GM18909 (cell line): Measurements from ENCODE around the gene UFD1.

ENCODE experiments used
- ATAC-seq: cut with Tn5 transposase; IDR thresholded peaks from one replicate; pipeline ENCODE4 v1.9.1; 2021; ENCODE audit warnings: mild to moderate bottlenecking; ENCODE audit not compliant: unreplicated experiment, poor library complexity

Gene UFD1

DNA sequence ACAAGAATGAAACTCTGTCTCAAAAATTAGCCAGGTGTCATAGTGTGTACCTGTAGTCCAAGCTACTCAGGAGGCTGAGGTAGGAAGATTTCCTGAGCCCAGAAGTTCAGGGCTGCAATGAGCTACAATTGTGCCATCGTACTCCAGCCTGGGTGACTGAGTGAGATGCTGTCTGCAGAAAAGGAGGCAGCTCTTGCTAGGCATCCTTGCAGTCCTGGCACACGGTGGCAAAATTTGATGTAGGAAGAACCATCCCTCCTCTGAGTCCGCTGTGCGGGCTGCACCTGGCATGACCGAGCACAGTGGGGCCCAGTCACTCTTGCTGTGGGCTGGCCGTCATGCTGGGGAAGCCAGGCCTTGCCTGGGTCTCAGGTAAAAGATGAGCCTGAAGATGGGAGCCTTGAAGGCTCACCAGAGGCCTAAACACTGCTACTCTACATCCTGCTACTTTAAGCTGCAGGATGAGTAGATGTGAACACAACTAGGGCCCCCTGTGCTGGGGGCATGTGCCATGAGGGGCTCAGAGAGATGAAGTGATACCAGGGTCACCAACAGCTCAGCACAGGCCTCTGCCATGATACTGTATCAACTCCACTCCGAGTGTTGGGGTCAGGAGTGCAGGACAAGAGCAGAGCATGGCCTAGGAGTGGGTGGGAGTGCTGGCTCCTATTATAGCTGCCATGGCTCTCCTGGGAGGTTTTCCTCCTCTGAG is 19.3 kb upstream of the UFD1 start:
- no peak for ATAC-seq

DNA sequence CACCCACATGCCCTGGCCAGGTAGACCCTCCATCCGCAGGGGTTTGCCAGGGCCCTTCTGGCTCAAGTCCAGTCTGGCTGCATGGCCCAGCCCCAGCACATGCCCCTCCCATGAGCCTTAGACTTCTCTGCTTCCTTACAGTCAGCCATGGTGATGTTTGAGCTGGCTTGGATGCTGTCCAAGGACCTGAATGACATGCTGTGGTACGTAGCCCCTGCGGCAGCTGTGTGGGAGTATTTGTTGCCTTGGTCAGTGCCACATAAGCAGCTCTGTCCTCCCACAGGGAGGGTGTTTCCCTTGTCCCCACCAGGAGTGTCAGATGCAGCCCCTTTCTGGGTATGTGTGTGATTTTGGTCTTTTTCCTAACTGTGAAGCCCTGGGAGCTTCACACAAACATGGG is 18.3 kb upstream of the UFD1 start:
- no peak for ATAC-seq

DNA sequence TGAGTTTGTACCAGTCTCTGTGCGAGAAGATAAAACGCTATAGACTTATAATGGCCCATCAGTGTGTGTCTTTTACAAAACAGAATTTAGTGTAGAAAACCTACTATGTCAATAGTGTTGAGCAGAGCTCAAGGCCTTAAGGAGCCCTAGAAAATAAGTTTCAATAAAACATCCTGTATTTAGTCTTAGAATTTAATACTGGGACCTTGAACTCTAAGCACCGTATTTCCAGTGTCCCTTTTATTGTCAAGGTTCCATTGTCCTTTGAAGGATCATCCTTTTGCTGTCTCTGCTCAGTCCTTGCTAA is 17.3 kb upstream of the UFD1 start:
- no peak for ATAC-seq

DNA sequence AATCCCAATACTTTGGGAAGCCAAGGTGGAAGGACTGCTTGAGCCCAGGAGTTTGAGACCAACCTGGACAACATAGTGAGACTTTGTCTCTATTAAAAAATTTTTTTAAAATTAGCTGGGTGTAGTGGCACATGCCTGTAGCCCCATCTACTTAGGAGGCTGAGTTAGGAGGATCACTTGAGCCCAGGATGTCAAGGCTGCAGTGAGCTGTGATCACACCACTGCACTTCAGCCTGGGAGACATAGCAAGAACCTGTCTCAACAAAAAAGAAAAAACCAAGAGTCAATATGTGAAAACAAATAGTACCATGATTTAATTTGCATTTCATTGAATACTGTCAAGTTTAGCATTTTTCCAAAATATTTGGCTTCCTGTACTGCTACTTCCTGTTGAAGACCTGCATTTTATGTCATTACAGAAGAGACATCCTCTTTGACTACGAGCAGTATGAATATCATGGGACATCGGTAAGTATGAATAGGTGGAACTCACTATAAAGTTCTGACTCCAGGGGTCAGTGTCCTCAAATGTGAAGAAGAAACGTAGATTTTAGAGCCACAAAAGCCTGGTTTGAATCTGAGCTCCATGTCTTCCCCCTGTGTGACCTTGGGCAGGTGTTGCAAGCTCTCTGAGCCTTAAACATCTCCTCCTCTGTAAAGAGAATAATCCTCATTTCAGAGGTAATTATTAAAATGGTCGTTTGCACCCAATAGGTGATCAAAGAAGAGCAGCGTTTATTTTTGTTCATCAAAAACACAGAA is 16.8 kb upstream of the UFD1 start:
- ATAC-seq: no peak

DNA sequence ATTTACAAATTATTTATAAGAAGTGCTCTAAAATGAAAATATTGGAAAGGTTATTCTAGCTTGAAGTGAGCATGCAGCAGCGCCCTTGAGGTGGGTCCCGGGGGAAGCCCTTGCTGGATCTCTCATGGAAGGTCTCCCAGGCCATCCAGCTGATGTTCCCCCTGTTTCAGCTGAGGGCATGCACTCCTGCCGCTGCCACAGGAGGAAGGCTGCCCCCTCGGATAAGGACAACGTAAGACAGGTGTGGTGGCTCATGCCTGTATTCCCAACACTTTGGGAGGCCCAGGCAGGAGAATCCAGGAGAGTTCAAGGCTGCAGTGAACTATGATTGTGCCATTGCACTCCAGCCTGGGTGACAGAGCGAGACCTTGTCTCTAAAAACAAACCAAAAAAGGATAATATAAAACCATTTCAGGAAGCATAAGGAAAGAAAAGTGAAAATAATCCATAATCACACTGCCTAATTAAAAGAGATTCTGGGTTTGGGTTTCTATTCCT is 15.7 kb upstream of the UFD1 start:
- ATAC-seq: no peak

DNA sequence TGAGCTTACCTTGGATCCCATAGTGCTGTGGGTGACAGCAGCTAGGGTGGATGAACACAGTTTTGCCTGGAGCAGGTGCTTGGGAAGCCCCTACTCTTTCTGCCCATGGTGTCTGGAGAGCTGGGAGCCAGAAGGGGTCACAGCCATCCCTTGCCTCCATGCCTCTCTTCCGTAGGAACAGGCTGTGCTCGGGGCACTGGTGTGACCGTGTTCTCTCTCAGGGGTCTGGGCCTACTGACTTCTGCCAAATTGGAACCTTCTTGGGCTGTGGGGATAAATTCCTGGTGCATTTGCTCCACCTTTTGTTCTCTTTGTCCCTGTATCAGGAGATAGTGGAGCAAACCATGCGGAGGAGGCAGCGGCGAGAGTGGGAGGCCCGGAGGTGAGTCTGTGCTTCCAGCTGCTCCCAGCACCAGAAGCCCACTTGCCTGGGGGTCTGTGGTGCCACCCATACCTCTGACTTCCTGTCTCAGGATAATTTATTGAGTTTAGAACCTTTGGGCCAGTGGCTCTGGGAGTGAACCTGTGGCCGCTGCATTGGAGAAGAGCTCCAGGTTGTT is 15.1 kb upstream of the UFD1 start:
- ATAC-seq: no peak

DNA sequence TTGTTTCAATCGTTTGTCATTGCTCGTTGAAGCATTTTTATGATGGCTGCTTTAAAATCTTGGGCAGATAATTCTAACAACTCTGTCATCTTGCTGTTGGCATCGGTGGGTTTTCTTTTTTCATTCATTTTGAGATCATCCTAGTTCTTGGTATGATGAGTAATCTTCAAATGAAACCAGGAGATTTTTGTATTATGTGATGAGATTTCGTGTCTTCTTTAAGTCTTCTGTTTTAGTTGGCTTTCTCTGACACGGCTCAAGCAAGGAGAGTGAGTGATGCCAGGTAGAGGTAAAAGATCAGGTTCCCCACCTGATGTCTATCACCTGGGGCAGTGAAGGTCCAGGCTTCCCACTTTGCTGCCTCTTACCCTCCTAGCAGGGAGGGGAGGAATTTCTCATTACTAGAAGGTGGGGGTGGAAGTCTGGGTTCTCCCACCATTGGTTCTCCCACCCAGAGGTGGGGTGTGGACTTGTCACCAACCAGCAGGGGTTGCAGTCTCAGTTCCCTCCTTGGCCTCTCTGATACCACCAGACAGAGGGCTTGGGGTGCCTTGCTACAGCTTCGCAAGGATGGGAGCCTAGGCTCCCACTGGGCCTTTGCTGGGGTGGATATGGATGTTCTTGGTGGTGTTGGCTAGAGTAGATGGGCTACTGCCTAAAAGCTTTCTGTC is 13.6 kb upstream of the UFD1 start:
- no peak for ATAC-seq

DNA sequence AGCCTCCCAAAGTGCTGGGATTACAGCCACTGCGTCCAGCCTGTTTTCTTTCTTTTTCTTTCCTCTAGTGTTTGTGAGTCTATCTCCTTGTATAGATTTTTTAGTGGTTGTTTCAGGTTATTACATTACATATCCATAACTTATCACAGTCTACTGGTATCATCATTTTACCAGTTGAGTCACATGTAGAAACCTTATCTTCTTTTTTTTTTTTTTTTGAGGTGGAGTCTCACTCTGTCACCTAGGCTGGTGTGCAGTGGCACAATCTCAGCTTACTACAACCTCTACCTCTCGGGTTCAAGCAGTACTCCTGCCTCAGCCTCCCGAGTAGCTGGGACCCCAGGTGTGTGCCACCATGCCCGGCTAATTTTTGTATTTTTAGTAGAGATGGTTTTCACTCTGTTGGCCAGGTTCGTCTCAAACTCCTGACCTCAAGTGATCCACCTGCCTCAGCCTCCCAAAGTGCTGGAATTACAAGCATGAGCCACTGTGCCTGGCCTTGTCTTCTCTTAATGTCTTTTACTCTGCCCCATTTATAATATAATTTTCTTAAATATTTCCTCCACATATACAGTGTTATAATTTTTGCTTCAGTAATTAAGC is 11.7 kb upstream of the UFD1 start:
- ATAC-seq: no peak

DNA sequence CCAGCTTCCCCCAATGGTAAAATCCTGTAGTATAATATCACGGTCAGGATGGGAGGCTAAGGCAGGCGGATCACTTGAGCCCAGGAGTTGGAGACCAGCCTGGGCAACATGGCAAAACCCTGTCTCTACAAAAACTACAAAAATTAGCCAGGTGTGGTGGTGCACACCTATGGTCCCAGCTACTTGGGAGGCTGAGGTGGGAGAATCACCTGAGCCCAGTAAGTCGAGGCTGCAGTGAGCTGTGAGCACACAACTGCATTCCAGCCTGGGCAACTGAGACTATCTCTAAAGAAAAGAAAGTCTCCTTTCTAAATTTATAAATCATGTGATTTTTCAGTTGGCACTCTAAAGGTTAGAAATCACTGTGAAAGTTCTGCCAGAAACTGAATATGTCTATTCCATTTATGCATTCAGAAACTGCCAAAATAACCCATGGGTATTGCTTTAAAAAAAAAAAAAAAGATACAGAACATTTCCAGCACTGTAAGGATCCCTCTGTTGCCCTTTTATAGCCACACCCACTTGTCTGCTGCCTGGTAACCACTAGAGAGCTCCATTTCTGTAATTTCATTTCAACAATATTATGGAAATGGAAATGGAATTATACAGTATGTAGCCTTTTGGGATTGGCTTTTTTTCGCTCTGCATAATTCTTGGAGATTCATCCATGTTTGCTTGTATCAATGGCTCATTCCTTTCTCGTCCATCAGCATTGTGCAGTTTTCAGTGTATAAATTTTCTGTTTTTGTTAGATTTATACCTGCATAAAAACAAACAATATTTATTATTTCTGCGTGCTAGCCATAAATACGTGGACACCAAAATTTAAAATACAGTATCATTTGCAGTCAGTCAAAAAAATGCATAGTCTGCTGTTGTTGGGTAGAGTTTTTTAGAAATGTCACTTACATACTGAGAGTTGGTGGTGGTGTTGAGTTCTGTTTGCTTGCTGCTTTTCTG is 10.2 kb upstream of the UFD1 start:
- no peak for ATAC-seq

DNA sequence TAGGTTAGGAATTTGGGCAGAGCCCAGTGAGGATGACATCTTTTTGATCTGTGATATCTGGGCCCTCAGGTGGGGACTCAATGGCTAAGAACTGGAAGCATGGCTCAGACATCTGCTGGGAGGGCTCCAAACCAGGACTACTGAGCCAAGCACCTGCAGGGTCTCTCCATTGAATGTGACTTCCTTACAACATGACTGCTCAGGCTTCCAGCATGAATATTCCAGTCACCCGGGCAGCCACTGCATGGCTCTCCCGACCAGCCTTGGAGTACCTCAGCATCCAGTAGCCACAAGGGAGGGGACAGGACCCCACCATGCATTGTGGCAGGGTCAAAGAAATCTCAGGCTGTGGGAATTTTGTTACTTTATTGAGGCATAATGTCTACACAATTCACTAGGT is 9.3 kb upstream of the UFD1 start:
- no peak for ATAC-seq

DNA sequence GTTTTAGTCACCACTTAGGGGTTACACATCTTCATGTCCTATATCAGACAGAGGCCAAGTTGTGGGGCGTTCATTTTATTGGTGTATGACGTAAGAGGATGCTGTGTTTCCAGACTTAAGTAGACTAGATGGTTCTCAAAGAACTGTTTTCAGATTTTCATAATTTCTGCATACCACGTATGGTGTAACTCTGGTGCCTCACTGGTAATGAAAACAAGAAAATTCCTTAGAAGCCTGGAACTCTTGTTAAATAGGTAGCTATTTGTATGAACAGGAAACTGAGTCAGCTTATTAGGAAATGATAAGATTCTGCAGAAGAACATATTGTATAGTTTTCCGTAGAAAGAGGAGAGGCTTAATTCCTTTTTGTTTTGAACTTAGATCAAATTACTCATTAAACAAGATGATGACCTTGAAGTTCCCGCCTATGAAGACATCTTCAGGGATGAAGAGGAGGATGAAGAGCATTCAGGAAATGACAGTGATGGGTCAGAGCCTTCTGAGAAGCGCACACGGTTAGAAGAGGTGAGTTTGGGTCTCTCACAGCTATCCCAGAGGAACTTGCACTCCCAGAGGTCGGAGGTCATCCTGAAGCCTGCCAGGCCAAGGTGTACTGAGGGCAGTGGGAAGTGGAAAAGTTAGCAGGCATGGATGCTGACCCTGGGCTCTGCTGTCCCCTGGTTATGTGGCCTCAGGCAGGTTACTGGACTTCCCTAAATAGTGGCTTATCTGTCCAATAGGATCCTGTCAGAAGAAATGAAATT is 4.7 kb upstream of the UFD1 start:
- ATAC-seq: no peak

DNA sequence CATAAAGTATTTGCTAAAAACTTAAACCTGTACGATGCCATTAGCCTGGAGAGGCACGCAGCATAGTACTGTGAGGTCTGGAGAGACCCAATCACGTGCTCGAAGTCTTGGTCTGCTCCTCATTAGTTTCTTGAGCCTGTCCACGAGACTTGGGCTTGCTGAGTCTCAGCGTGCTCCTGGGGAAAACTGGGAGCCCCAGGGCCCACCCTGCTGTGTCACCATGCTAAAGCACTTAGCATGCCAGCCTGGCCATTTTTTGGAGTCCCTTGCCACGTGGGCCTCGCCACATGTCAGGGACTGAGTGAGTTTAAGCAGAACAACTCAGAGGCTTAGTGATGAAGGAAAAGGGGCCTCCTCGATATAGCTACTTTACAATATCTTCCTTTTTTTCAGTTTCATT is 3.3 kb upstream of the UFD1 start:
- ATAC-seq: no peak

DNA sequence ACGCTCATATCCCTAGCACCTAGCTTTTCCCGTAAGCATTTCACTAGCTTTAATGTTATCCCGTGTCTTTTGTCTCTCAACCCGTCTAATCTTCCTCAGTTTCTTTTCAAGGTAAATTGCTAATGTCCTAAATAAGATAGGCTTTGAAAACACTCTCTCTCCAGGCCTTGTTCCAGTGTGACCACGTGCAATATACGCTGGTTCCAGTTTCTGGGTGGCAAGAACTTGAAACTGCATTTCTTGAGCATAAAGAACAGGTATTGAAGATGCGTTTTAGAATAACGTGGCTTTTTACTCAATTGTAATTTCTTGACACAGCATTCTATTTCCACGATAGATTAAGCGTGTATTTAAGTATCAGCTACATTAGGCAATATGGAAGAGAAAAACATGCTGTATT is 1.8 kb upstream of the UFD1 start:
- ATAC-seq: no peak

DNA sequence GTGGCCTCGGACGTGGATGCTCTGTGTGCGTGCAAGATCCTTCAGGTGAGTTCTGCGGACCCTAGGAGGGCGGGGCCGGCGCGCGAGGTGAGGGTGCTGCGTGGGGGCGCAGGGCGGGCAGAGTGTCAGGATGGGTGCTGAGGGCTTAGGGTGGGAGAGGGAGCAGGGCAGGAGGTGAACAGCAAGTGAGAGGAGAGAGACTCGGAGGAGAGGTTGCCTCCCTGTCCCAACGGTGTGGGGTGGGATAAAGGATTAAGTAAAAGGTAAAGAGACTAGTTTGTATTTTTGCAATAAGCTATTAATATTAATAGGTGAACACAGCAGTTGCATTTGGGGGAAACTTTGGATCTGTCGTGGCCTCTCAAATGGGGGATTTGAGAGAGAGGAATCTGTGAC is 1.2 kb upstream of the UFD1 start:
- ATAC-seq: peak; percentile 4

DNA sequence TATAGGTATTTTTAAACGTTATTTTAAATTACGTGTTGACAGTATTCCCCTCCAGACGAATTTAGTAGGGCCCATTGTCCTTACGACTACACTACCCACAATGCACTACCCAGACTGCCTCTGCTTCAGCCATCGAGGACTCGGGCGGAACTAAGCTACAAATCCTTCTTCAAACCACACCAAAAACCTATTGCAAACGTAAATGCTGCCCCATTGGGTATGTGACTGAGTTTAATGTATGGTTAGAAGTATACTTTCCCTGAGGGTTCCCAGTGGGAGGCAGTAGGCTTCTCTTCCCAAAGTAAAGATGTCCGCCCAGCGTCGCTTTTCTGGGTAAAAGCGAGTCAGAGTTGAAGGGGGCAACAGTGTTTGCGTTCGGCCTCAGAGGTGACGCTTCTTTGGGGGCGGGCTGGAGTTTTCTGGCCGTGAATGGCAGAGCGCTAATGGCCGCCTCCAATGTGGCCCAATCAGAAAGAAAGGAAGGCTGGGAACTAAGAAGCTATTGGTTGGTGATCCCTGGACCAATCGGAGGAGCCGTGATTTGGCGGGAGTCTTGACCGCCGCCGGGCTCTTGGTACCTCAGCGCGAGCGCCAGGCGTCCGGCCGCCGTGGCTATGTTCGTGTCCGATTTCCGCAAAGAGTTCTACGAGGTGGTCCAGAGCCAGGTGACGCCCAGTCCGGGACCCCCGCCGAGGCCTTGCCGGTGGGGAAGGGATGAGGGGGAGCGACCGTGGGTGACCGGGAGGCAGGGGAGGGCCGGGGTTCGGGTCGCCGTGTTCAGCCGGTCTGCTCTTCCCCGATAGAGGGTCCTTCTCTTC is 571 bp upstream of the UFD1 start, which contains the start of gene CDC45:
CDC45 (plus strand) TSS at position 566 of the 818 bp plus-strand sequence; CDS start at position 615, 49 bp downstream.
- ATAC-seq: peak; percentile 88

DNA sequence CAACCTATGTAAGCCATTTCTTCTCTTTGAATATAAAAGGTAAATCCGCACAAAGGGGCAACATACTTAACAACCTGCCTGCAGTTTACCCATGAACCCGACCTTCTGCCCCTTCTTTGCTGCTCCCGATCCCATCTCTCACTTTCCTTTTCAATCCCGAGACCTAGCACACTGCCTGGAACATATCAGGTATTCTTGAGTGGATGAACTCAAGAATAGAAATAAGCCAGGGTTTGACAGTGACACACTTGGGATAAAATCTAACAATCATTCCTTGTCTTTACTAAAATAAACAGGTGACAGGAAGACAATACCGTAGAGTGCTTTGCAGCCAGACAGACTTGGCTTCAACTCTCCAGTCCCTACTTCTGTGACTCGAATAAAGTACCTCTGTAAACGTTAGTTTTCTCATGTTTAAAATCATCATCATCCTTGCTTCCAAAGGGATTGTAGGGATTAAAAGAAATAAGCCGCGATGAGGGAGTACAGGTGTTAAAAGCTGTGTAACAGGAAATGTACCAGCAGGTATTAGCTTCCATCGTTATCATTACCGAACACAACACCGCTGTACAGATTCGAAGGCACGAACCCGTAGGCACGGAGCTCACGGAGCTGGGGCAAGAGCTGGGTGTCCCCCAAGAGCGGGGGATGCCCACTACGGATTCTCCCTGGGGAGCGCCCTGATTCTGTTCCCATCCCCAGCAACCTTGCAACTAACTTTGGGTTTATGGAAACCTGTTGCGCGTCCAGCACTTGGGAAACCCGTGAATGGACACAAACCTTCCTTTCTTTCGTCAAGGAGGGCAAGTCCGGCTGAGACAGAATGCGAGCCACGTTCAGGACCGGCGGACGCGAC is 720 bp downstream of the UFD1 start:
- no peak for ATAC-seq
